GM10248 (cell line): Measurements from ENCODE around the gene ZBTB47.

Source experiments
- CTCF ChIA-PET: fragments of 300-600 bp; sonication (Branson Sonifier 250); formaldehyde crosslinking; extraction: SDS; loops from one replicate; lab custom pipeline; 2021; ENCODE audit warnings: antibody characterized with exemption; lab: Yijun Ruan, JAX
- POLR2A ChIA-PET: fragments of 350-650 bp; sonication (Branson Sonifier 250); formaldehyde crosslinking; extraction: SDS; loops from one replicate; lab custom pipeline; 2020; ENCODE audit warnings: antibody characterized with exemption; lab: Yijun Ruan, JAX
- DNase-seq: peaks from one replicate; pipeline ENCODE4 v3.0.0; 2012; ENCODE audit errors: extremely low spot score
- CTCF ChIP-seq: IDR thresholded peaks from 2 replicates; pipeline ENCODE4 v1.5.1; 2012; ENCODE audit warnings: mild to moderate bottlenecking, low read depth; ENCODE audit errors: extremely low read depth, missing control alignments, control extremely low read depth

Gene ZBTB47

GRCh38 chr3:42638339-42638842 lies 15.1 kb upstream of the ZBTB47 start:
- no peak for DNase-seq
- no peak for TF ChIP-seq CTCF
- ChIA-PET POLR2A (no interaction called here), CTCF (interaction anchor here (0.9 to 2.5 kb wide), 3 partner anchors 9 to 94 kb away, joined by 3 to 8 read pairs (median 5); no protein-coding TSS in a partner anchor)

GRCh38 chr3:42639192-42639591 lies 14.3 kb upstream of the ZBTB47 start:
- POLR2A ChIA-PET: no interaction called here
- no peak for DNase-seq
- no peak for TF ChIP-seq CTCF
- CTCF ChIA-PET: interaction anchor here (0.9 kb wide), 1 partner anchor 13 kb away, joined by 5 read pairs; no protein-coding TSS in a partner anchor

GRCh38 chr3:42640129-42640528 lies 13.4 kb upstream of the ZBTB47 start:
- no peak for TF ChIP-seq CTCF
- ChIA-PET CTCF (no interaction called here), POLR2A (no interaction called here)
- no peak for DNase-seq

GRCh38 chr3:42640771-42641370 lies 12.6 kb upstream of the ZBTB47 start:
- no peak for TF ChIP-seq CTCF
- DNase-seq: no peak
- ChIA-PET POLR2A (no interaction called here), CTCF (interaction anchor here (1.1 to 2.9 kb wide), 2 partner anchors 12 to 18 kb away, joined by 3 to 19 read pairs; partner anchors contain the start of gene ZBTB47)

- POLR2A ChIA-PET: no interaction called here
- DNase-seq: no peak
- no peak for TF ChIP-seq CTCF
- CTCF ChIA-PET: interaction anchor here (1.0 to 2.3 kb wide), 4 partner anchors 11 to 169 kb away, joined by 3 to 8 read pairs (median 6); no protein-coding TSS in a partner anchor
Observed at GRCh38 chr3:42647821-42648459, 5.6 kb upstream of the ZBTB47 start.

- ChIA-PET POLR2A (no interaction called here), CTCF (interaction anchor here (1.0 to 2.3 kb wide), 3 partner anchors 12 to 14 kb away, joined by 3 to 8 read pairs (median 7); no protein-coding TSS in a partner anchor)
- no peak for TF ChIP-seq CTCF
- DNase-seq: no peak
Observed at GRCh38 chr3:42649006-42649405, 4.5 kb upstream of the ZBTB47 start.
